ENCODE measurements around the gene GRIN1.

GRIN1 gene

DNA sequence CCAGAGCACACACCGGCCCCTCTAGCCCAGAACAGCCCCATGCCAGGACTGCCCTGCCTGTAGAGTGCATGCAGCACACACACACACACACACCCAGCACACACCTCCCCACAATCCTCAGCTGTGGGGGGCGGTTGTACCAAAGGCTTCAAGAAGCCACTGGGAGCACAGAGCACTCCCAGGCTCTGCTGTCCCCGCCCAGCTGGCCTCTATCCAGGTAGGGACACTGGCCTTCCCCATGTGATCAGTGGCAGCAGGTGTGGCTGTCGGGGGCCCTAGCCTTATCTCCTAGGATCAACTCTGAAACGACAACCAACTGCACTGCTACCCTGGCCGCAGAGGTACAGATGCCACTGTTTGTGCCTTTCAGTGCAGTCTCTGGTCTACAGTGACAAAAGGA is 47.4 kb downstream of the GRIN1 start:
- Histone ChIP-seq H3K36me3 (ENCODE audit: insufficient read depth) (no peaks in the 10 kb centered on the region), H4K20me1 (ENCODE audit: insufficient read depth) (no peaks in the 10 kb centered on the region), H2AFZ (ENCODE audit: low read depth) (no peak overlapping the region), H3K27me3 (ENCODE audit: insufficient read depth, low read depth) (no peaks in the 10 kb centered on the region), H3K79me2 (ENCODE audit: insufficient read depth, low read depth) (peaks cover 31% of the 10 kb centered on the region), H3K4me3 (IDR thresholded peaks at IDR 0.05; ENCODE audit: insufficient read depth, low read depth, low read length) (no peak overlapping the region), H3K4me2 (peak overlapping the region; percentile 97; the same call in 1 of the 2 replicates), H3K4me1 (ENCODE audit: low read depth, poor library complexity, severe bottlenecking) (peaks cover 24% of the 10 kb centered on the region), H3K9ac (no peak overlapping the region), H3K27ac (no peak overlapping the region)
- TF ChIP-seq, protein P1, sequence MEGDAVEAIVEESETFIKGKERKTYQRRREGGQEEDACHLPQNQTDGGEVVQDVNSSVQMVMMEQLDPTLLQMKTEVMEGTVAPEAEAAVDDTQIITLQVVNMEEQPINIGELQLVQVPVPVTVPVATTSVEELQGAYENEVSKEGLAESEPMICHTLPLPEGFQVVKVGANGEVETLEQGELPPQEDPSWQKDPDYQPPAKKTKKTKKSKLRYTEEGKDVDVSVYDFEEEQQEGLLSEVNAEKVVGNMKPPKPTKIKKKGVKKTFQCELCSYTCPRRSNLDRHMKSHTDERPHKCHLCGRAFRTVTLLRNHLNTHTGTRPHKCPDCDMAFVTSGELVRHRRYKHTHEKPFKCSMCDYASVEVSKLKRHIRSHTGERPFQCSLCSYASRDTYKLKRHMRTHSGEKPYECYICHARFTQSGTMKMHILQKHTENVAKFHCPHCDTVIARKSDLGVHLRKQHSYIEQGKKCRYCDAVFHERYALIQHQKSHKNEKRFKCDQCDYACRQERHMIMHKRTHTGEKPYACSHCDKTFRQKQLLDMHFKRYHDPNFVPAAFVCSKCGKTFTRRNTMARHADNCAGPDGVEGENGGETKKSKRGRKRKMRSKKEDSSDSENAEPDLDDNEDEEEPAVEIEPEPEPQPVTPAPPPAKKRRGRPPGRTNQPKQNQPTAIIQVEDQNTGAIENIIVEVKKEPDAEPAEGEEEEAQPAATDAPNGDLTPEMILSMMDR (conservative IDR thresholded peaks at IDR 0.05; ENCODE audit: low read depth, low read length) = no peak

DNA sequence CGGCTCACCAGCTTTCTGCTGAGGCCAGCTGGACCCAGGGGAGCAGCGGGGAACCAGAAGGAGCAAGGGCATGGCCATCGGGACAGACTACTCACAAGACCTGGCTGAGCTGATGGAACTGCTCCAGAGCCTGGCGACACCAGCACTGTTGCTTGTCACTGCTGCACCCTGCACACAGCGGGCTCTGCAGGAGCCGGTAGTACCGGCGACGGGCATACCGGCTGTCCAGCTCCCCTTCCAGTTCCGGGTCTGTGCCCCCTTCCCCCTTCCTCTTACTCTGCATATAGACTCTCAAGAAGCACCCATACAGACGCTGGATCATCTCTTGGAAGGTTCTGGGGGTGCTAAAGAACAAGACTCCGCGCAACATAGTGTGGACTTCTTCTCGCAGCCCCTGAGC is 48.4 kb downstream of the GRIN1 start:
- peaks cover 24% of the 10 kb centered on the region for H3K4me1 ChIP-seq (ENCODE audit: low read depth, poor library complexity, severe bottlenecking)
- no peak overlapping the region for H2AFZ ChIP-seq (ENCODE audit: low read depth)
- H3K4me2 ChIP-seq = peak overlapping the region; percentile 97
- H3K27ac ChIP-seq = no peak overlapping the region; the same call in 1 of the 2 replicates
- H4K20me1 ChIP-seq (ENCODE audit: insufficient read depth) = no peaks in the 10 kb centered on the region
- TF ChIP-seq, protein P1 (conservative IDR thresholded peaks at IDR 0.05; ENCODE audit: low read depth, low read length) = no peak
- H3K79me2 ChIP-seq (ENCODE audit: insufficient read depth, low read depth) = peaks cover 31% of the 10 kb centered on the region
- H3K4me3 ChIP-seq (IDR thresholded peaks at IDR 0.05; ENCODE audit: insufficient read depth, low read depth, low read length) = peak overlapping the region; percentile 37
- H3K36me3 ChIP-seq (ENCODE audit: insufficient read depth) = no peaks in the 10 kb centered on the region
- no peaks in the 10 kb centered on the region for H3K27me3 ChIP-seq (ENCODE audit: insufficient read depth, low read depth)
- peak overlapping the region; percentile 81; the same call in 1 of the 2 replicates for H3K9ac ChIP-seq

DNA sequence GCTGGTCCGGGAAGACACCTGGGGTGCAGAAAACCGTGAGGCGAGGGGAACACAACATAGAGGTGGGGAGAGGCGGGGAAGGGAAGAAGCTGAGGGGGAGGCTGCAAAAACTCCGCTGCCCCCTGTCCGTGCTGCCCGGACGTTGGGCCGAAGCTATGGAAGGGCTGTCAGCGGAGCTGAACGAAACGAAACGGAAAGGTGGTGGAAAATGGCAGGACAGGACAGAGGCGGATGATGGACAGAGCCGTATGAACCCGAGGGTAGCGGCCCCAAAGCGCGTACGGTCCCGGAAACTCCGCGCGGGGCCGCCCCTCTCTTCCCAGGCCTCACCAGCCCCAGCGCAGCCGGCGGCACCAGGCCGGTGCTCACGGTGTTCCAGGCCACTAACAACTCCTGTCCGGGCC is 49.1 kb downstream of the GRIN1 start:
- H3K27ac ChIP-seq = peak overlapping the region; percentile 90
- H2AFZ ChIP-seq (ENCODE audit: low read depth) = peak overlapping the region; percentile 60
- TF ChIP-seq, protein P1 (conservative IDR thresholded peaks at IDR 0.05; ENCODE audit: low read depth, low read length) = no peak
- H3K9ac ChIP-seq = peak overlapping the region; percentile 81; the same call in 1 of the 2 replicates
- H3K79me2 ChIP-seq (ENCODE audit: insufficient read depth, low read depth) = peaks cover 31% of the 10 kb centered on the region
- peak overlapping the region; percentile 97 for H3K4me2 ChIP-seq
- H3K4me3 ChIP-seq (IDR thresholded peaks at IDR 0.05; ENCODE audit: insufficient read depth, low read depth, low read length) = peak overlapping the region; percentile 37
- no peaks in the 10 kb centered on the region for H3K27me3 ChIP-seq (ENCODE audit: insufficient read depth, low read depth)
- H3K36me3 ChIP-seq (ENCODE audit: insufficient read depth) = no peaks in the 10 kb centered on the region
- no peaks in the 10 kb centered on the region for H4K20me1 ChIP-seq (ENCODE audit: insufficient read depth)
- peaks cover 24% of the 10 kb centered on the region for H3K4me1 ChIP-seq (ENCODE audit: low read depth, poor library complexity, severe bottlenecking)

DNA sequence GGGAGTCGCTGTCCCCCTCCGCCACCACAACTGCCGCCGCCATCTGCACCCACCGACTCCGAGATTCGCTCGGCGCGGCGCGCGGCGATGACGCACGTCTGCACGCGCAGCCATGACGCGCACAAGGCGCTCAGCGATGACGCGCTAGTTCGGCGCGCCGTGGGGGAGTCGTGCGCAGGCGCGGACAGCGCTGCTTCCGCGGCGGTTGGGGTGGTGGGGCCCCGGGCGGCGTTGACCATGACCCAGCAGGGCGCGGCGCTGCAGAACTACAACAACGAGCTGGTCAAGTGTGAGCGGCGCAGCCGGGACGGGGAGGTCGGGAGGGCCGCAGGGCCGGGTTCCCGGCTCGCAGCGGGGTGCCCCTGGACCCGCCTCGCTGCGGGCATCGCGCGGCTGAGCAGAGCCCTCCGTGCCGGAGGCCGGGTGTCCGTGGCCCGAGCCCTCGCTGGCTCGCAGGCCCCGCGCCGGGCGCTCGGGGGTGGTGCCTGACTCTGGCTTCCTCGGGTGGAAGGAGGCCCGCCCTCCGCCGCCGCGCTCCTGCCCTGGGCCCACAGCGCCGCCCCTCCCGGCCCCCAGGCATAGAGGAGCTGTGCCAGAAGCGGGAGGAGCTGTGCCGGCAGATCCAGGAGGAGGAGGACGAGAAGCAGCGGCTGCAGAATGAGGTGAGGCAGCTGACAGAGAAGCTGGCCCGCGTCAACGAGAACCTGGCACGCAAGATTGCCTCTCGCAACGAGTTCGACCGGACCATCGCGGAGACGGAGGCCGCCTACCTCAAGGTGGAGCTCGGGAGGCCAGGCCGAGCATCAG is 49.7 kb downstream of the GRIN1 start, which contains the start of the genes ANAPC2 and SSNA1:
Gene ANAPC2 (minus strand): TSS at position 71 of the 807 bp plus-strand sequence. CDS start 28 bp downstream, at position 43.
Gene SSNA1 (plus strand): TSS at position 187 of the 807 bp plus-strand sequence. CDS start 51 bp downstream, at position 238.
- Histone ChIP-seq H3K36me3 (ENCODE audit: insufficient read depth) (no peaks in the 10 kb centered on the region), H4K20me1 (ENCODE audit: insufficient read depth) (no peaks in the 10 kb centered on the region), H3K79me2 (ENCODE audit: insufficient read depth, low read depth) (peaks cover 31% of the 10 kb centered on the region), H3K4me3 (IDR thresholded peaks at IDR 0.05; ENCODE audit: insufficient read depth, low read depth, low read length) (peak within 1 kb of the TSS; percentile 37), H2AFZ (ENCODE audit: low read depth) (peak within 1 kb of the TSS; percentile 60), H3K9ac (peak within 1 kb of the TSS; percentile 81), H3K4me2 (peak within 1 kb of the TSS; percentile 97), H3K4me1 (ENCODE audit: low read depth, poor library complexity, severe bottlenecking) (peaks cover 24% of the 10 kb centered on the region), H3K27me3 (ENCODE audit: insufficient read depth, low read depth) (no peaks in the 10 kb centered on the region), H3K27ac (peak within 1 kb of the TSS; percentile 90)
- TF ChIP-seq, protein P1 (conservative IDR thresholded peaks at IDR 0.05; ENCODE audit: low read depth, low read length) = peak; percentile 47
